Activated T-cell treated with anti-CD3 and anti-CD28 coated beads, Interleukin-2, amount 50 U/mL, for 72 hours (primary cell): Measurements from ENCODE around the gene KNOP1. TPM values are rescaled to one million over a fixed set of nuclear protein-coding genes. Genes with fewer than 3 reads are reported as not detected.
"Not testable (repeated sequence)": the region's sequence is repeated elsewhere in the genome, so short reads cannot be mapped to it uniquely, and the experiment has no call there.

Experiments used
- ATAC-seq, 2 donors: fragments of 150-1000 bp; cut with Tn5 transposase; replicated peaks in 1 of 2; 2 replicates each; pipeline ENCODE4 v1.10.0; 2021; ENCODE audit warnings: moderate library complexity in 2 of 2, mild to moderate bottlenecking in 1 of 2
- DNase-seq, 2 donors: peaks; one replicate each; pipeline ENCODE4 v3.0.0; 2021 to 2022; ENCODE audit warnings: mixed read lengths in 1 of 2
- H3K27ac Mint-ChIP-seq: one replicate; pipeline ENCODE4 v1.8.0; 2022; ENCODE audit warnings: mild to moderate bottlenecking, moderate library complexity, mixed read lengths
- H3K27me3 Mint-ChIP-seq: one replicate; pipeline ENCODE4 v1.8.0; 2022; ENCODE audit warnings: low read depth, mixed read lengths
- H3K36me3 Mint-ChIP-seq, 2 donors: one replicate each; pipeline ENCODE4 v1.8.0; 2022; ENCODE audit warnings: mixed read lengths in 2 of 2, mild to moderate bottlenecking in 1 of 2; ENCODE audit not compliant: insufficient read depth in 2 of 2
- H3K4me1 Mint-ChIP-seq: one replicate; pipeline ENCODE4 v1.8.0; 2022; ENCODE audit warnings: low read depth, mixed read lengths
- H3K4me3 Mint-ChIP-seq, 2 donors: one replicate each; pipeline ENCODE4 v1.8.0; 2022; ENCODE audit warnings: mild to moderate bottlenecking in 2 of 2, mixed read lengths in 2 of 2, moderate library complexity in 2 of 2
- H3K9me3 Mint-ChIP-seq, 2 donors: one replicate each; pipeline ENCODE4 v1.8.0; 2022; ENCODE audit warnings: mixed read lengths in 2 of 2
- total RNA-seq, 2 donors: library from RNA; stranded (reverse); gene quantifications; one replicate each; pipeline ENCODE4 v1.2.3, GENCODE V29; 2022

The KNOP1 gene
- total RNA-seq, 2 donors from 2014 or later, result 14.6 to 14.9 TPM

GRCh38 chr16:19679281-19679680 lies 38.7 kb downstream of the KNOP1 start:
- not testable (repeated sequence) for H3K4me1 Mint-ChIP-seq, H3K9me3 Mint-ChIP-seq, ATAC-seq, DNase-seq, H3K27ac Mint-ChIP-seq, H3K27me3 Mint-ChIP-seq, H3K4me3 Mint-ChIP-seq
- peaks cover 7 to 15% of the 10 kb centered on the region in 2 donors for H3K36me3 Mint-ChIP-seq

- ATAC-seq (no peak), DNase-seq (no peak)
- Mint-ChIP-seq H3K36me3 (peaks cover 7 to 14% of the 10 kb centered on the region in 2 donors), H3K27me3 (no peaks in the 10 kb centered on the region), H3K9me3 (peaks cover 0 to 3% of the 10 kb centered on the region in 2 donors), H3K4me3 (no peak overlapping the region), H3K4me1 (no peaks in the 10 kb centered on the region), H3K27ac (no peak overlapping the region)
Measured at GRCh38 chr16:19678804-19679203, 39.2 kb downstream of the KNOP1 start.

- Mint-ChIP-seq H3K4me1 (no peaks in the 10 kb centered on the region), H3K36me3 (peaks cover 0 to 7% of the 10 kb centered on the region in 2 donors), H3K9me3 (no peaks in the 10 kb centered on the region), H3K27ac (no peak overlapping the region), H3K27me3 (no peaks in the 10 kb centered on the region), H3K4me3 (no peak overlapping the region)
- DNase-seq (no peak), ATAC-seq (no peak)
Measured at GRCh38 chr16:19677402-19677801, 40.6 kb downstream of the KNOP1 start.

- ATAC-seq, result no peak
- H3K9me3 Mint-ChIP-seq, result no peaks in the 10 kb centered on the region
- H3K4me1 Mint-ChIP-seq, result no peaks in the 10 kb centered on the region
- no peak overlapping the region for H3K4me3 Mint-ChIP-seq
- H3K27ac Mint-ChIP-seq, result no peak overlapping the region
- H3K36me3 Mint-ChIP-seq, result peaks cover 0 to 7% of the 10 kb centered on the region in 2 donors
- no peaks in the 10 kb centered on the region for H3K27me3 Mint-ChIP-seq
- no peak for DNase-seq
Measured at GRCh38 chr16:19674485-19674884, 43.5 kb downstream of the KNOP1 start.

- H3K4me1 Mint-ChIP-seq, result no peaks in the 10 kb centered on the region
- no peak overlapping the region for H3K27ac Mint-ChIP-seq
- DNase-seq, result no peak
- no peaks in the 10 kb centered on the region for H3K9me3 Mint-ChIP-seq
- peaks cover 0 to 8% of the 10 kb centered on the region in 2 donors for H3K36me3 Mint-ChIP-seq
- no peaks in the 10 kb centered on the region for H3K27me3 Mint-ChIP-seq
- ATAC-seq, result no peak
- no peak overlapping the region for H3K4me3 Mint-ChIP-seq
Measured at GRCh38 chr16:19672378-19672777, 45.6 kb downstream of the KNOP1 start.

- Mint-ChIP-seq H3K27ac (no peak overlapping the region), H3K36me3 (peaks cover 3 to 12% of the 10 kb centered on the region in 2 donors), H3K27me3 (no peaks in the 10 kb centered on the region), H3K9me3 (peaks cover 3 to 6% of the 10 kb centered on the region in 2 donors), H3K4me1 (no peaks in the 10 kb centered on the region), H3K4me3 (no peak overlapping the region)
- DNase-seq (no peak), ATAC-seq (no peak)
Measured at GRCh38 chr16:19666477-19666876, 51.5 kb downstream of the KNOP1 start.

- H3K27me3 Mint-ChIP-seq, ATAC-seq, H3K9me3 Mint-ChIP-seq, H3K27ac Mint-ChIP-seq, DNase-seq, H3K4me1 Mint-ChIP-seq, H3K4me3 Mint-ChIP-seq: not testable (repeated sequence)
- H3K36me3 Mint-ChIP-seq, result peaks cover 3 to 12% of the 10 kb centered on the region in 2 donors
Measured at GRCh38 chr16:19665313-19665712, 52.7 kb downstream of the KNOP1 start.

GRCh38 chr16:19664166-19664565 lies 53.9 kb downstream of the KNOP1 start:
- Mint-ChIP-seq H3K9me3 (peaks cover 3 to 6% of the 10 kb centered on the region in 2 donors), H3K27ac (no peak overlapping the region), H3K27me3 (no peaks in the 10 kb centered on the region), H3K4me3 (no peak overlapping the region), H3K36me3 (peaks cover 3 to 12% of the 10 kb centered on the region in 2 donors), H3K4me1 (peaks cover 8% of the 10 kb centered on the region)
- no peak for DNase-seq
- ATAC-seq, result no peak

- H3K4me1 Mint-ChIP-seq, result peaks cover 8% of the 10 kb centered on the region
- DNase-seq (no peak), ATAC-seq (no peak)
- H3K9me3 Mint-ChIP-seq, result peaks cover 3 to 6% of the 10 kb centered on the region in 2 donors
- no peaks in the 10 kb centered on the region for H3K27me3 Mint-ChIP-seq
- no peak overlapping the region for H3K27ac Mint-ChIP-seq
- peaks cover 3 to 13% of the 10 kb centered on the region in 2 donors for H3K36me3 Mint-ChIP-seq
- no peak overlapping the region for H3K4me3 Mint-ChIP-seq
Measured at GRCh38 chr16:19662351-19662750, 55.7 kb downstream of the KNOP1 start.

GRCh38 chr16:19660432-19660831 lies 57.6 kb downstream of the KNOP1 start:
- Mint-ChIP-seq H3K36me3 (peaks cover 1 to 14% of the 10 kb centered on the region in 2 donors), H3K4me3 (no peak overlapping the region), H3K27ac (no peak overlapping the region), H3K9me3 (peaks cover 3% of the 10 kb centered on the region in 2 donors), H3K27me3 (no peaks in the 10 kb centered on the region), H3K4me1 (peaks cover 8% of the 10 kb centered on the region)
- no peak for DNase-seq
- peak; percentile 49 to 59 for ATAC-seq

- Mint-ChIP-seq H3K36me3 (peaks cover 1 to 9% of the 10 kb centered on the region in 2 donors), H3K4me3 (no peak overlapping the region)
Measured at GRCh38 chr16:19659554-19659953, 58.5 kb downstream of the KNOP1 start.

GRCh38 chr16:19657831-19658230 lies 60.2 kb downstream of the KNOP1 start:
- DNase-seq (no peak), ATAC-seq (no peak)
- Mint-ChIP-seq H3K9me3 (no peaks in the 10 kb centered on the region), H3K36me3 (peaks cover 4 to 8% of the 10 kb centered on the region in 2 donors), H3K27ac (no peak overlapping the region), H3K4me3 (no peak overlapping the region), H3K4me1 (peaks cover 8% of the 10 kb centered on the region), H3K27me3 (no peaks in the 10 kb centered on the region)

More at GRCh38 chr16:19659554-19659953, 58.5 kb downstream of the KNOP1 start:
- ATAC-seq, result no peak
- H3K9me3 Mint-ChIP-seq, result no peaks in the 10 kb centered on the region
- no peaks in the 10 kb centered on the region for H3K27me3 Mint-ChIP-seq
- peaks cover 8% of the 10 kb centered on the region for H3K4me1 Mint-ChIP-seq
- no peak for DNase-seq
- H3K27ac Mint-ChIP-seq, result no peak overlapping the region

GRCh38 chr16:19655242-19655777 lies 62.7 kb downstream of the KNOP1 start:
- H3K9me3 Mint-ChIP-seq, result no peaks in the 10 kb centered on the region
- ATAC-seq (no peak), DNase-seq (no peak)
- no peak overlapping the region for H3K4me3 Mint-ChIP-seq
- peaks cover 9 to 11% of the 10 kb centered on the region in 2 donors for H3K36me3 Mint-ChIP-seq
- no peaks in the 10 kb centered on the region for H3K27me3 Mint-ChIP-seq
- peaks cover 3% of the 10 kb centered on the region for H3K4me1 Mint-ChIP-seq
- no peak overlapping the region for H3K27ac Mint-ChIP-seq

GRCh38 chr16:19654147-19654546 lies 63.9 kb downstream of the KNOP1 start:
- no peak overlapping the region for H3K27ac Mint-ChIP-seq
- DNase-seq, result no peak
- no peaks in the 10 kb centered on the region for H3K9me3 Mint-ChIP-seq
- no peak for ATAC-seq
- H3K4me1 Mint-ChIP-seq, result no peaks in the 10 kb centered on the region
- no peaks in the 10 kb centered on the region for H3K27me3 Mint-ChIP-seq
- no peak overlapping the region for H3K4me3 Mint-ChIP-seq
- H3K36me3 Mint-ChIP-seq, result peaks cover 9 to 11% of the 10 kb centered on the region in 2 donors
